ENCODE results near the gene SAP130. TPM values are rescaled to one million over a fixed set of nuclear protein-coding genes. Genes with fewer than 3 reads are reported as not detected.

The SAP130 gene
- total RNA-seq, 1 donor from 2014 or later = 39.4 TPM

DNA sequence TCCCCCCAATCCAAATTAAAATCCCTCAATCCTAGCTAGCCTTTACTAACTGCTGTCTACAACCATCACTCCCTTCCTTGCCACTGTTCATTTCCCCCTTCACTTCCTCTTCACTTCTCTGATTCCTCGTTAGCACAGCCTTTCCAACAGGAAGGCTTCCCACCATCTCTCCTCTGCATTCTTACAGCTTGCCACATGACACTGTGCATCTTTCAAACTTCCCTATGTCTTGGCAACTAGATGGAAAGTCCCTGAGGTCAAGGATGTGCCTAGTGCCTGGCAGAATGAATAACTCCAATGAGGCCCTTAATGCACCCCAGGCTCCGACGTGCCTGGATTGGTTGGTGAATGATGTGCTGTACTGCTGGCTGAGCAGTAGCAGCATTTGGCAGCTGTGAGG, 15.2 kb downstream of the SAP130 start:
- no peaks in the 10 kb centered on the region for H3K4me1 Mint-ChIP-seq (ENCODE audit: unreplicated experiment)
- H3K36me3 Mint-ChIP-seq (ENCODE audit: low read depth, unreplicated experiment) = peaks cover 40% of the 10 kb centered on the region
- H3K9me3 Mint-ChIP-seq (ENCODE audit: unreplicated experiment) = no peaks in the 10 kb centered on the region
- DNase-seq (ENCODE audit: low spot score) = no peak
- no peaks in the 10 kb centered on the region for H3K27me3 Mint-ChIP-seq (ENCODE audit: unreplicated experiment)
- no peak overlapping the region for H3K27ac Mint-ChIP-seq (ENCODE audit: unreplicated experiment)
- H3K4me3 Mint-ChIP-seq (ENCODE audit: unreplicated experiment) = peak overlapping the region; percentile 2
- TF ChIP-seq, protein P1, sequence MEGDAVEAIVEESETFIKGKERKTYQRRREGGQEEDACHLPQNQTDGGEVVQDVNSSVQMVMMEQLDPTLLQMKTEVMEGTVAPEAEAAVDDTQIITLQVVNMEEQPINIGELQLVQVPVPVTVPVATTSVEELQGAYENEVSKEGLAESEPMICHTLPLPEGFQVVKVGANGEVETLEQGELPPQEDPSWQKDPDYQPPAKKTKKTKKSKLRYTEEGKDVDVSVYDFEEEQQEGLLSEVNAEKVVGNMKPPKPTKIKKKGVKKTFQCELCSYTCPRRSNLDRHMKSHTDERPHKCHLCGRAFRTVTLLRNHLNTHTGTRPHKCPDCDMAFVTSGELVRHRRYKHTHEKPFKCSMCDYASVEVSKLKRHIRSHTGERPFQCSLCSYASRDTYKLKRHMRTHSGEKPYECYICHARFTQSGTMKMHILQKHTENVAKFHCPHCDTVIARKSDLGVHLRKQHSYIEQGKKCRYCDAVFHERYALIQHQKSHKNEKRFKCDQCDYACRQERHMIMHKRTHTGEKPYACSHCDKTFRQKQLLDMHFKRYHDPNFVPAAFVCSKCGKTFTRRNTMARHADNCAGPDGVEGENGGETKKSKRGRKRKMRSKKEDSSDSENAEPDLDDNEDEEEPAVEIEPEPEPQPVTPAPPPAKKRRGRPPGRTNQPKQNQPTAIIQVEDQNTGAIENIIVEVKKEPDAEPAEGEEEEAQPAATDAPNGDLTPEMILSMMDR (IDR thresholded peaks at IDR 0.05; ENCODE audit: unreplicated experiment) = no peak

DNA sequence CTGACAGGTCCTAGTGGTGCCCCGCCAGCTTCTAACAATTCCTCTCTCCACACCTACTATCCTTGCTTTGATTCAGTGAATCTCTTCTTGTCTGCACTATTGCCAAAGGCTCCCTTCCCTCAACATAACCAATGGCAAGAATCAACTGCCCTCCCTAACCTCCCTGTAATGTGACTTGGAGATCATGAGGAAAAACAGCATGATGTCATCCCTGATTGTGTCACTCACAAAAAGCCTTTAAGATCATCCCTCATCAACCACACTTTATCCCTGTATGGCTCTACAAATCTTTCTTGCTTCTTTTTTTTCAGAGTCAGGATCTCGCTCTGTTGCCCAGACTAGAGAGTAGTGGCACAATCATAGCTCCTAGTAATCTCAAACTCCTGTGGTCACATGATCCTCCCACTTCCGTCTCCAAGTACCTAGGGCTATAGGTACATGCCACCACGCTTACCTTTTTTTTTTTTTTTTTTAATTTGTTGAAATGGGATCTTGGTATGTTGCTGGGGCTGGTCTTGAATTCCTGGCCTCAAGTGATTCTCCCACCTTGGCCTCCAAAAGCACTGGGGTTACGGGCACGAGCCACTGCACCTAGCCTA, 19.7 kb downstream of the SAP130 start:
- Mint-ChIP-seq H3K4me3 (ENCODE audit: unreplicated experiment) (no peak overlapping the region), H3K27ac (ENCODE audit: unreplicated experiment) (no peak overlapping the region), H3K9me3 (ENCODE audit: unreplicated experiment) (no peaks in the 10 kb centered on the region), H3K36me3 (ENCODE audit: low read depth, unreplicated experiment) (peaks cover 36% of the 10 kb centered on the region), H3K27me3 (ENCODE audit: unreplicated experiment) (no peaks in the 10 kb centered on the region), H3K4me1 (ENCODE audit: unreplicated experiment) (no peaks in the 10 kb centered on the region)
- TF ChIP-seq, protein P1 (IDR thresholded peaks at IDR 0.05; ENCODE audit: unreplicated experiment) = no peak
- no peak for DNase-seq (ENCODE audit: low spot score)

DNA sequence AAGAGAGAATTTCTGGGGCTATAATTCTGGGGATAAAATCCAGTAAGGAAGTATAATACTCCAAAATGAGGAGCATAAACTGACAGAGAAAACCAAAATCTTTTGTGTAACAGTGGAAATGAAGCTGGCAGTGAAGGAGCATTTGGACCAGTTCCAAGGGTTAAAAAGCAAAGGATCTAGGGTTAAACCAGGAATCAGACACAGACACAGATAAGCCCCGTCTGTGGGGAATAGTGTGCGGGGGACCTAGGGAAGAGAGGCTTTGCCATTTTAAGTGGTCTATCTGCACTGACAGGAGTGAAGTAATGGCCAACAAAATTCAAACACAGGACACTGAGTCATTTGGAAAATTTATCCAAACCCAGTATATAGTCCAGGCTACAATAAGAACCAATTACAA, 23.4 kb downstream of the SAP130 start:
- Mint-ChIP-seq H3K27ac (ENCODE audit: unreplicated experiment) (no peak overlapping the region), H3K36me3 (ENCODE audit: low read depth, unreplicated experiment) (peaks cover 40% of the 10 kb centered on the region), H3K27me3 (ENCODE audit: unreplicated experiment) (no peaks in the 10 kb centered on the region), H3K4me3 (ENCODE audit: unreplicated experiment) (no peak overlapping the region), H3K4me1 (ENCODE audit: unreplicated experiment) (no peaks in the 10 kb centered on the region), H3K9me3 (ENCODE audit: unreplicated experiment) (no peaks in the 10 kb centered on the region)
- TF ChIP-seq, protein P1 (IDR thresholded peaks at IDR 0.05; ENCODE audit: unreplicated experiment) = no peak
- DNase-seq (ENCODE audit: low spot score) = no peak

DNA sequence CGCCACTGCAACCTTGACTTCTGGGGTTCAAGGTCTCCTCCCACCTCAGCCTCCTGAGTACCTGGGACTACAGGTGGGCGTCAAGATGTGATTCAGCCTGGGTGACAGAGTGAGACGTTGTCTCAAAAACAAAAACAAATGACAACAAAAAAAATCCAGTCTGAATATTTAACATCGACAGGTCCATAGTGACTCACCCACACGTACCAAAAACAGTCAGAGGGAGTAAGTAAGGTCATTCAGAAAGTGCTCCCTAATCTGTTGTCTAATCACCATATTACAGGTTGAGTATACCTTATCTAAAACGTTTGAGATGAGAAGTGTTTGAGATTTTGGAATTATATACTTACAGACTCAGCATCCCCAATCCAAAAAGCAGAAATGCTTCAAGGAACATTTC, 24.4 kb downstream of the SAP130 start:
- Mint-ChIP-seq H3K27ac (ENCODE audit: unreplicated experiment) (peak overlapping the region; percentile 42), H3K9me3 (ENCODE audit: unreplicated experiment) (no peaks in the 10 kb centered on the region), H3K36me3 (ENCODE audit: low read depth, unreplicated experiment) (peaks cover 40% of the 10 kb centered on the region), H3K4me3 (ENCODE audit: unreplicated experiment) (peak overlapping the region; percentile 51), H3K4me1 (ENCODE audit: unreplicated experiment) (no peaks in the 10 kb centered on the region), H3K27me3 (ENCODE audit: unreplicated experiment) (no peaks in the 10 kb centered on the region)
- no peak for DNase-seq (ENCODE audit: low spot score)
- TF ChIP-seq, protein P1 (IDR thresholded peaks at IDR 0.05; ENCODE audit: unreplicated experiment) = no peak

DNA sequence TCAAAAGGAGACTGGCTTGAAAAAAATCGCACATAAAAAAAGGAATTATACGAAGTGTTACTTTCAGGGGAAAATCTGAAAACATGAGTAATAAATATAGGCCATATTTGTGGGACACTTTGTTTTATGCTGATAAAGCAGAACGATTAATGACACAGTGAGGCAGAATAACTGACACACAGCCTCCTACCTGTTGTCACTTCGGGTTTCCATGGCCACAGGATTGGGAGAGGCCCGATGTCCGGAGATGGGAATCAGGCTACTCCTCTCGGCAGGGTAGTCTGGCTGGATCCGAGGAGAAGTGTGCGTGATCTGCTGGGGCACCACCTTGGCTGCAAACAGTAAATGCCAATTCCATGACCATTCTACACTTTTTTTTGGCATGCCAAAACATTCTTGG, 31.7 kb downstream of the SAP130 start:
- Mint-ChIP-seq H3K27me3 (ENCODE audit: unreplicated experiment) (no peaks in the 10 kb centered on the region), H3K36me3 (ENCODE audit: low read depth, unreplicated experiment) (peaks cover 37% of the 10 kb centered on the region), H3K27ac (ENCODE audit: unreplicated experiment) (no peak overlapping the region), H3K9me3 (ENCODE audit: unreplicated experiment) (no peaks in the 10 kb centered on the region), H3K4me1 (ENCODE audit: unreplicated experiment) (no peaks in the 10 kb centered on the region), H3K4me3 (ENCODE audit: unreplicated experiment) (peak overlapping the region; percentile 73)
- DNase-seq (ENCODE audit: low spot score) = no peak
- TF ChIP-seq, protein P1 (IDR thresholded peaks at IDR 0.05; ENCODE audit: unreplicated experiment) = no peak
